HEK293 (cell line): Measurements from ENCODE around the gene ARMCX2.

ENCODE experiments used
- CTCF ChIA-PET: fragments of 350-600 bp; formaldehyde crosslinking; extraction: SDS; loops from one replicate; lab custom pipeline; 2021; ENCODE audit warnings: antibody characterized with exemption; lab: Yijun Ruan, JAX
- POLR2A ChIA-PET: fragments of 300-600 bp; formaldehyde crosslinking; extraction: SDS; loops from one replicate; lab custom pipeline; 2020; ENCODE audit warnings: antibody characterized with exemption, inconsistent platforms; lab: Yijun Ruan, JAX
- H3K27ac ChIP-seq: fragments of 200-500 bp; sonication (Bioruptor generic); 2 replicates; pipeline ENCODE4 v1.5.1; 2014; ENCODE audit warnings: low read depth, low read length, control low read depth, inconsistent platforms; ENCODE audit errors: extremely low read depth
- H3K36me3 ChIP-seq, 2 experiments: fragments of 200-500 bp in 1 of 2; sonication (Bioruptor generic) in 1 of 2; 1 replicate in 1 of 2; 2 replicates in 1 of 2; pipeline ENCODE4 v1.5.1; 2014 to 2017; ENCODE audit warnings: inconsistent platforms in 2 of 2, low read length in 2 of 2; ENCODE audit not compliant: control insufficient read depth in 2 of 2, insufficient read depth in 1 of 2
- H3K4me1 ChIP-seq: fragments of 200-500 bp; sonication (Bioruptor generic); 2 replicates; pipeline ENCODE4 v1.5.1; 2014; ENCODE audit warnings: mild to moderate bottlenecking, low read length, inconsistent platforms; ENCODE audit not compliant: control insufficient read depth, insufficient read depth
- H3K4me3 ChIP-seq: 2 replicates; pipeline ENCODE4 v1.5.1; 2011; ENCODE audit warnings: low read depth, mild to moderate bottlenecking, control low read depth, low read length, moderate library complexity
- H3K9me3 ChIP-seq: fragments of 200-500 bp; sonication (Bioruptor generic); 2 replicates; pipeline ENCODE4 v1.5.1; 2014; ENCODE audit warnings: low read depth, low read length, inconsistent platforms; ENCODE audit not compliant: control insufficient read depth, insufficient read depth
- EGR2 ChIP-seq: fragments of 450-650 bp; formaldehyde crosslinking; IDR thresholded peaks from 2 replicates; pipeline ENCODE4 v1.5.1; 2016; ENCODE audit warnings: low read depth, missing biosample characterization, missing genetic modification characterization
- GLI4 ChIP-seq: fragments of 450-650 bp; formaldehyde crosslinking; IDR thresholded peaks from 2 replicates; pipeline ENCODE4 v1.5.1; 2016; ENCODE audit warnings: missing biosample characterization, missing genetic modification characterization
- GLIS1 ChIP-seq: fragments of 450-650 bp; formaldehyde crosslinking; IDR thresholded peaks from 2 replicates; pipeline ENCODE4 v1.5.1; 2016; ENCODE audit warnings: missing biosample characterization, missing genetic modification characterization
- KLF1 ChIP-seq: fragments of 450-650 bp; formaldehyde crosslinking; IDR thresholded peaks from 2 replicates; pipeline ENCODE4 v1.5.1; 2016; ENCODE audit warnings: missing biosample characterization, missing genetic modification characterization
- PBX3 ChIP-seq: sonication (generic); formaldehyde crosslinking; IDR thresholded peaks from 2 replicates; pipeline ENCODE4 v1.8.1; 2022; ENCODE audit warnings: mild to moderate bottlenecking, moderate library complexity, missing genetic modification reagents
- WT1 ChIP-seq: fragments of 450-650 bp; formaldehyde crosslinking; IDR thresholded peaks from 2 replicates; pipeline ENCODE4 v1.5.1; 2016; ENCODE audit warnings: missing biosample characterization, missing genetic modification characterization
- YY1 ChIP-seq: fragments of 450-650 bp; formaldehyde crosslinking; IDR thresholded peaks from 2 replicates; pipeline ENCODE4 v1.5.1; 2018; ENCODE audit warnings: missing biosample characterization, missing genetic modification characterization
- ZBTB20 ChIP-seq: fragments of 450-650 bp; formaldehyde crosslinking; IDR thresholded peaks from 2 replicates; pipeline ENCODE4 v1.5.1; 2016; ENCODE audit warnings: missing biosample characterization, missing genetic modification characterization
- ZNF114 ChIP-seq: fragments of 450-650 bp; formaldehyde crosslinking; IDR thresholded peaks from 2 replicates; pipeline ENCODE4 v1.5.0; 2017; ENCODE audit warnings: missing biosample characterization, missing genetic modification characterization
- ZNF146 ChIP-seq: fragments of 450-650 bp; formaldehyde crosslinking; IDR thresholded peaks from 2 replicates; pipeline ENCODE4 v1.5.1; 2016; ENCODE audit warnings: missing biosample characterization, missing genetic modification characterization
- ZNF169 ChIP-seq: fragments of 450-650 bp; formaldehyde crosslinking; IDR thresholded peaks from 2 replicates; pipeline ENCODE4 v1.5.1; 2016; ENCODE audit warnings: missing biosample characterization, missing genetic modification characterization
- ZNF2 ChIP-seq: fragments of 450-650 bp; formaldehyde crosslinking; IDR thresholded peaks from 2 replicates; pipeline ENCODE4 v1.5.1; 2016; ENCODE audit warnings: missing biosample characterization, missing genetic modification characterization
- ZNF274 ChIP-seq, 2 experiments: fragments of 200-500 bp in 1 of 2; fragments of 450-650 bp in 1 of 2; sonication (Bioruptor generic) in 1 of 2; formaldehyde crosslinking in 1 of 2; IDR thresholded peaks; 2 replicates each; pipeline versions ENCODE4 v1.5.1 to v1.6.1; 2014 to 2016; ENCODE audit warnings: borderline replicate concordance in 1 of 2, inconsistent platforms in 1 of 2, low read length in 1 of 2, missing biosample characterization in 1 of 2, missing genetic modification characterization in 1 of 2
- ZNF302 ChIP-seq: fragments of 450-650 bp; formaldehyde crosslinking; IDR thresholded peaks from 2 replicates; pipeline ENCODE4 v1.5.1; 2016; ENCODE audit warnings: missing biosample characterization, missing genetic modification characterization, low read depth
- ZNF404 ChIP-seq: fragments of 450-650 bp; formaldehyde crosslinking; IDR thresholded peaks from 2 replicates; pipeline ENCODE4 v1.5.1; 2017; ENCODE audit warnings: missing biosample characterization, missing genetic modification characterization
- ZNF416 ChIP-seq: fragments of 450-650 bp; formaldehyde crosslinking; IDR thresholded peaks from 2 replicates; pipeline ENCODE4 v1.5.1; 2016; ENCODE audit warnings: missing biosample characterization, missing genetic modification characterization
- ZNF555 ChIP-seq: fragments of 450-650 bp; formaldehyde crosslinking; conservative IDR thresholded peaks from 2 replicates; pipeline ENCODE4 v1.5.1; 2017; ENCODE audit warnings: missing biosample characterization, mild to moderate bottlenecking, missing genetic modification characterization, inconsistent platforms
- ZNF571 ChIP-seq: fragments of 450-650 bp; formaldehyde crosslinking; IDR thresholded peaks from 2 replicates; pipeline ENCODE4 v1.5.0; 2017; ENCODE audit warnings: missing biosample characterization, missing genetic modification characterization
- ZNF704 ChIP-seq: fragments of 450-650 bp; formaldehyde crosslinking; IDR thresholded peaks from 2 replicates; pipeline ENCODE4 v1.5.1; 2016; ENCODE audit warnings: missing biosample characterization, missing genetic modification characterization
- ZNF747 ChIP-seq: fragments of 450-650 bp; formaldehyde crosslinking; IDR thresholded peaks from 2 replicates; pipeline ENCODE4 v1.5.1; 2016; ENCODE audit warnings: missing biosample characterization, missing genetic modification characterization
- ZNF785 ChIP-seq: fragments of 450-650 bp; formaldehyde crosslinking; IDR thresholded peaks from 2 replicates; pipeline ENCODE4 v1.5.1; 2016; ENCODE audit warnings: missing biosample characterization, missing genetic modification characterization
- ZNF837 ChIP-seq: fragments of 450-650 bp; formaldehyde crosslinking; IDR thresholded peaks from 2 replicates; pipeline ENCODE4 v1.5.1; 2016; ENCODE audit warnings: missing biosample characterization, missing genetic modification characterization
- ZSCAN16 ChIP-seq: fragments of 450-650 bp; formaldehyde crosslinking; IDR thresholded peaks from 2 replicates; pipeline ENCODE4 v1.5.1; 2016; ENCODE audit warnings: missing biosample characterization, missing genetic modification characterization
- ZSCAN23 ChIP-seq: fragments of 450-650 bp; formaldehyde crosslinking; IDR thresholded peaks from 2 replicates; pipeline ENCODE4 v1.5.1; 2016; ENCODE audit warnings: missing biosample characterization, missing genetic modification characterization

The ARMCX2 gene

GRCh38 chrX:101709384-101709783 is 49.7 kb upstream of the ARMCX2 start:
- TF ChIP-seq EGR2 (tag by site-specific recombination): peak; percentile 69; the same call in 1 of the 2 replicates
- no peak for TF ChIP-seq ZNF555 (tag by site-specific recombination)
- POLR2A ChIA-PET: no interaction called here
- H3K4me3 ChIP-seq: no peak overlapping the region

GRCh38 chrX:101708163-101708562 is 48.5 kb upstream of the ARMCX2 start:
- CTCF ChIA-PET: no interaction called here
- POLR2A ChIA-PET: no interaction called here
- no peaks in the 10 kb centered on the region for H3K4me1 ChIP-seq
- H3K36me3 ChIP-seq: no peaks in the 10 kb centered on the region
- no peak overlapping the region for H3K4me3 ChIP-seq
- no peak for TF ChIP-seq GLIS1 (tag by site-specific recombination)
- no peak for TF ChIP-seq WT1 (tag by site-specific recombination)
- TF ChIP-seq ZNF169: no peak
- no peak for TF ChIP-seq ZSCAN23 (tag by site-specific recombination)
- no peak for TF ChIP-seq ZNF704
- TF ChIP-seq PBX3 (CRISPR knock-in tag): no peak
- TF ChIP-seq ZNF837 (tag by site-specific recombination): no peak
- TF ChIP-seq KLF1 (tag by site-specific recombination): no peak
- no peak for TF ChIP-seq ZNF146
- no peak for TF ChIP-seq EGR2 (tag by site-specific recombination)
- TF ChIP-seq ZNF114 (tag by site-specific recombination): no peak
- H3K9me3 ChIP-seq: no peaks in the 10 kb centered on the region
- H3K27ac ChIP-seq: no peak overlapping the region

More at GRCh38 chrX:101709384-101709783, 49.7 kb upstream of the ARMCX2 start:
- Histone ChIP-seq H3K9me3 (no peaks in the 10 kb centered on the region), H3K36me3 (no peaks in the 10 kb centered on the region), H3K27ac (no peak overlapping the region), H3K4me1 (no peaks in the 10 kb centered on the region)
- CTCF ChIA-PET: interaction anchor here (0.7 to 0.8 kb wide), 2 partner anchors 26 to 50 kb away, joined by 3 to 4 read pairs; no protein-coding TSS in a partner anchor

- Histone ChIP-seq H3K27ac (no peak overlapping the region), H3K4me1 (peaks cover 6% of the 10 kb centered on the region; the same call in 1 of the 2 replicates), H3K36me3 (no peaks in the 10 kb centered on the region), H3K4me3 (no peak overlapping the region), H3K9me3 (no peaks in the 10 kb centered on the region)
- ChIA-PET POLR2A (no interaction called here), CTCF (interaction anchor here (0.6 to 0.9 kb wide), 3 partner anchors 33 to 120 kb away, joined by 3 read pairs; no protein-coding TSS in a partner anchor)
- TF ChIP-seq ZSCAN16: no peak
- TF ChIP-seq ZNF747 (tag by site-specific recombination): no peak
- TF ChIP-seq ZBTB20 (tag by site-specific recombination): no peak
- TF ChIP-seq ZNF785 (tag by site-specific recombination): no peak
- no peak for TF ChIP-seq YY1 (tag by site-specific recombination)
- no peak for TF ChIP-seq ZNF302 (tag by site-specific recombination)
- no peak for TF ChIP-seq ZNF404 (tag by site-specific recombination)
- no peak for TF ChIP-seq GLI4 (tag by site-specific recombination)
- TF ChIP-seq ZNF114 (tag by site-specific recombination): no peak
- TF ChIP-seq ZNF274 (IDR thresholded peaks at IDR 0.05; ENCODE audit: low read length): no peak
- no peak for TF ChIP-seq ZNF274 (tag by site-specific recombination; IDR thresholded peaks at IDR 0.05; ENCODE audit: borderline replicate concordance)
- TF ChIP-seq ZNF2 (tag by site-specific recombination): no peak
- no peak for TF ChIP-seq ZNF416 (tag by site-specific recombination)
- no peak for TF ChIP-seq ZNF571
Measured at GRCh38 chrX:101693476-101693875, 33.8 kb upstream of the ARMCX2 start.
